GM10248 (cell line): Measurements from ENCODE around the gene CACNA1H.

Experiments
- CTCF ChIA-PET: fragments of 300-600 bp; sonication (Branson Sonifier 250); formaldehyde crosslinking; extraction: SDS; loops from one replicate; lab custom pipeline; 2021; ENCODE audit warnings: antibody characterized with exemption; lab: Yijun Ruan, JAX
- POLR2A ChIA-PET: fragments of 350-650 bp; sonication (Branson Sonifier 250); formaldehyde crosslinking; extraction: SDS; loops from one replicate; lab custom pipeline; 2020; ENCODE audit warnings: antibody characterized with exemption; lab: Yijun Ruan, JAX
- DNase-seq: peaks from one replicate; pipeline ENCODE4 v3.0.0; 2012; ENCODE audit errors: extremely low spot score
- TF ChIP-seq, protein P1 (sequence below): IDR thresholded peaks from 2 replicates; pipeline ENCODE4 v1.5.1; 2012; ENCODE audit warnings: mild to moderate bottlenecking, low read depth; ENCODE audit errors: extremely low read depth, missing control alignments, control extremely low read depth

CACNA1H gene

DNA sequence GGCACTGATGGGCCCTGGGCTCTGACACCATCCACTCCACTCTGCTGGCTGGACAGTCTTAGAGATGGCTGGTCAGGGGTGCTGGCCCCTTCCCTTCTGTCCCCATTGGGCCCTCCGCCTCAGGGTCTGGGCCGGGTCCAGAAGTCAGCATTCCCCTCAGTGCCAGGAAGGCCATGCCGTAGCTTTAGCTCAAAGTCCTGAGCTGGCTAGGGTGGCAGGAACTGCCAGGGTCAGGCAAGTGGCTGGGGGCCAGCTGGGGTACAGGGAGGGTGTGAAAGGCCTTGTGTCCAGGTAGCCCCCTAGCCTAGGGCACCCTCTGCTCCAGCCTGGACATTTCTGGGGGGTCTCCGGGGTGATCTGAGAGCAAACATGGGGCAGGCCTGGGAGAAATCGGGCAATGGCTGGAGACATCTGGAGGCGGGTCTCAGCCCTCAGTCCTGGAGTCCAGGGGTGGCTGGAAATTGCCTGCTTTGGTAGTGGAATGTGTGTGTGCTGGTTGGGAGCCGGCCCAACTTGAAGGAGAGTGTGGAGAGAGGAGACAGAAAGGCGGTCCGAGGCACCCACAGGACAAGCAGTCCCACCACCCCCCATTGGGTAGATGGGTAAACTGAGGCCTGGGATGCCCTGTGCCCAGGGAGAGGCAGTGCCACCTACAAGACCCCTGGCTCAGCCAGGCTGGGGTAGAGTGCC is 39.6 kb downstream of the CACNA1H start:
- ChIA-PET CTCF (no interaction called here), POLR2A (no interaction called here)
- no peak for DNase-seq
- TF ChIP-seq, protein P1, sequence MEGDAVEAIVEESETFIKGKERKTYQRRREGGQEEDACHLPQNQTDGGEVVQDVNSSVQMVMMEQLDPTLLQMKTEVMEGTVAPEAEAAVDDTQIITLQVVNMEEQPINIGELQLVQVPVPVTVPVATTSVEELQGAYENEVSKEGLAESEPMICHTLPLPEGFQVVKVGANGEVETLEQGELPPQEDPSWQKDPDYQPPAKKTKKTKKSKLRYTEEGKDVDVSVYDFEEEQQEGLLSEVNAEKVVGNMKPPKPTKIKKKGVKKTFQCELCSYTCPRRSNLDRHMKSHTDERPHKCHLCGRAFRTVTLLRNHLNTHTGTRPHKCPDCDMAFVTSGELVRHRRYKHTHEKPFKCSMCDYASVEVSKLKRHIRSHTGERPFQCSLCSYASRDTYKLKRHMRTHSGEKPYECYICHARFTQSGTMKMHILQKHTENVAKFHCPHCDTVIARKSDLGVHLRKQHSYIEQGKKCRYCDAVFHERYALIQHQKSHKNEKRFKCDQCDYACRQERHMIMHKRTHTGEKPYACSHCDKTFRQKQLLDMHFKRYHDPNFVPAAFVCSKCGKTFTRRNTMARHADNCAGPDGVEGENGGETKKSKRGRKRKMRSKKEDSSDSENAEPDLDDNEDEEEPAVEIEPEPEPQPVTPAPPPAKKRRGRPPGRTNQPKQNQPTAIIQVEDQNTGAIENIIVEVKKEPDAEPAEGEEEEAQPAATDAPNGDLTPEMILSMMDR: no peak

DNA sequence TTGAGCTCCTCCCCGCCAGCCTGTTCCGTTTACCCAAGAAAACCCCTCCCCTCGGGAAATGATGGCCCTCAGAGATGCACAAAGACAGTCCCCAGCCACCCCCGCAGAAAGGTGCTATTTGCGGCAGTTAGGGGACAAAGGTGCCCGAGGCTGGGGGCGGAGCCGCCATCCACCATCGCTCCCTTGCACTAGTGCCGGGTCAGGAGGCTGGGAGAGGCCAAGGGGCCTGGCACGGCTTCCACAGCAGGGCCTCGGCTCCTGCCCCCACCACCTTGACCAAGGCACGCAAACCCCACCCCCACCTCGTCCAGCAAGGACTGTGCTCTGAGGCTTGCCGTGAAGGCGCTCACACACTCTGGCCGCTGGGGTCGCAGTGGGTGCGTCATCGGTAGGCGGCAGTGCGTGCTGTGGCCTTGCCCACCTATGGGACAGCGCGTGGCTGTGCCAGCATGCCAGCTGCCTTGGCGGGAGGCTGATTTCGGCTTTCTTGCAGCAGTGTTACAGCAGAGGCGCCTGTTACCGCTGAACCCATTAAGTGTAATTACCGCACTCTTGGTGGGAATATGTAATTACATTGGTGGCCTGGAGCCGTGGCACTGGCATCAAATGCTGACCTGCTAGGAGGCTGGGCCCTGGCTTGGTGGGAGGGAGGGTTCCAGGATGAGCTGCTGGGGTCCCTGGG is 40.4 kb downstream of the CACNA1H start:
- no peak for DNase-seq
- TF ChIP-seq, protein P1: no peak
- POLR2A ChIA-PET: no interaction called here
- CTCF ChIA-PET: no interaction called here

- TF ChIP-seq, protein P1: no peak
- CTCF ChIA-PET: no interaction called here
- POLR2A ChIA-PET: no interaction called here
- DNase-seq: no peak
Measured at GRCh38 chr16:1193825-1194581, 41.1 kb downstream of the CACNA1H start.

GRCh38 chr16:1194665-1195392 is 41.9 kb downstream of the CACNA1H start:
- TF ChIP-seq, protein P1: peak; percentile 49
- DNase-seq: peak; percentile 49
- POLR2A ChIA-PET: no interaction called here
- CTCF ChIA-PET: no interaction called here

GRCh38 chr16:1195393-1195666 is 42.4 kb downstream of the CACNA1H start:
- DNase-seq: no peak
- TF ChIP-seq, protein P1: no peak
- POLR2A ChIA-PET: no interaction called here
- CTCF ChIA-PET: no interaction called here

GRCh38 chr16:1196494-1196893 is 43.6 kb downstream of the CACNA1H start:
- TF ChIP-seq, protein P1: no peak
- CTCF ChIA-PET: interaction anchor here (1.4 kb wide), 1 partner anchor 484 kb away, joined by 3 read pairs; no protein-coding TSS in a partner anchor
- POLR2A ChIA-PET: no interaction called here
- DNase-seq: no peak
